ENCODE data around the gene DSC3. TPM values are rescaled to one million over a fixed set of nuclear protein-coding genes. Genes with fewer than 3 reads are reported as not detected.

DSC3 gene
- total RNA-seq, 1 donor from 2014 or later, result 3.3 TPM

- Histone ChIP-seq H3K27me3 (ENCODE audit: control insufficient read depth, insufficient read depth, low read length) (no peaks in the 10 kb centered on the region), H3K4me3 (ENCODE audit: low read depth, low read length) (no peak overlapping the region), H3K36me3 (ENCODE audit: control insufficient read depth, insufficient read depth, low read length) (no peaks in the 10 kb centered on the region)
- peak; percentile 33 for TF ChIP-seq CTCF (IDR thresholded peaks at IDR 0.05; ENCODE audit: insufficient read depth, low read length, poor library complexity, severe bottlenecking)
- no peak for DNase-seq (ENCODE audit: low read depth)
Observed at GRCh38 chr18:30971338-30971956, 71.1 kb downstream of the DSC3 start.

- Histone ChIP-seq H3K36me3 (ENCODE audit: control insufficient read depth, insufficient read depth, low read length) (no peaks in the 10 kb centered on the region), H3K4me3 (ENCODE audit: low read depth, low read length) (no peak overlapping the region), H3K27me3 (ENCODE audit: control insufficient read depth, insufficient read depth, low read length) (no peaks in the 10 kb centered on the region)
- no peak for DNase-seq (ENCODE audit: low read depth)
- peak; percentile 38 for TF ChIP-seq CTCF (IDR thresholded peaks at IDR 0.05; ENCODE audit: insufficient read depth, low read length, poor library complexity, severe bottlenecking)
Observed at GRCh38 chr18:30970196-30970816, 72.2 kb downstream of the DSC3 start.

GRCh38 chr18:30969670-30970170 lies 72.8 kb downstream of the DSC3 start:
- Histone ChIP-seq H3K36me3 (ENCODE audit: control insufficient read depth, insufficient read depth, low read length) (no peaks in the 10 kb centered on the region), H3K4me3 (ENCODE audit: low read depth, low read length) (no peak overlapping the region), H3K27me3 (ENCODE audit: control insufficient read depth, insufficient read depth, low read length) (no peaks in the 10 kb centered on the region)
- no peak for TF ChIP-seq CTCF (IDR thresholded peaks at IDR 0.05; ENCODE audit: insufficient read depth, low read length, poor library complexity, severe bottlenecking)
- DNase-seq (ENCODE audit: low read depth), result no peak

- no peak overlapping the region for H3K4me3 ChIP-seq (ENCODE audit: low read depth, low read length)
- no peak for DNase-seq (ENCODE audit: low read depth)
Observed at GRCh38 chr18:30967701-30968100, 74.8 kb downstream of the DSC3 start.

GRCh38 chr18:30965237-30965636 lies 77.3 kb downstream of the DSC3 start:
- TF ChIP-seq CTCF (IDR thresholded peaks at IDR 0.05; ENCODE audit: insufficient read depth, low read length, poor library complexity, severe bottlenecking), result no peak

More at GRCh38 chr18:30967701-30968100, 74.8 kb downstream of the DSC3 start:
- H3K27me3 ChIP-seq (ENCODE audit: control insufficient read depth, insufficient read depth, low read length), result no peaks in the 10 kb centered on the region
- no peak for TF ChIP-seq CTCF (IDR thresholded peaks at IDR 0.05; ENCODE audit: insufficient read depth, low read length, poor library complexity, severe bottlenecking)
- H3K36me3 ChIP-seq (ENCODE audit: control insufficient read depth, insufficient read depth, low read length), result no peaks in the 10 kb centered on the region

More at GRCh38 chr18:30965237-30965636, 77.3 kb downstream of the DSC3 start:
- no peak overlapping the region for H3K4me3 ChIP-seq (ENCODE audit: low read depth, low read length)
- no peaks in the 10 kb centered on the region for H3K36me3 ChIP-seq (ENCODE audit: control insufficient read depth, insufficient read depth, low read length)
- DNase-seq (ENCODE audit: low read depth), result no peak
- no peaks in the 10 kb centered on the region for H3K27me3 ChIP-seq (ENCODE audit: control insufficient read depth, insufficient read depth, low read length)
